Osteocyte (in vitro differentiated cells): ENCODE results near the gene C6orf89. TPM values are rescaled to one million over a fixed set of nuclear protein-coding genes. Genes with fewer than 3 reads are reported as not detected.
A peak's percentile ranks its signal among the peaks of the same experiment; 100 is the strongest.

ENCODE experiments used
- DNase-seq: peaks from one replicate; pipeline ENCODE4 v3.0.0; 2021; ENCODE audit warnings: mixed read lengths; ENCODE audit not compliant: unreplicated experiment; ENCODE audit errors: extremely low spot score
- H3K27ac Mint-ChIP-seq: one replicate; pipeline ENCODE4 v1.8.0; 2021; ENCODE audit warnings: mild to moderate bottlenecking, mixed read lengths; ENCODE audit not compliant: unreplicated experiment
- H3K27me3 Mint-ChIP-seq: one replicate; pipeline ENCODE4 v1.8.0; 2021; ENCODE audit warnings: mixed read lengths; ENCODE audit not compliant: unreplicated experiment
- H3K36me3 Mint-ChIP-seq: one replicate; pipeline ENCODE4 v1.8.0; 2021; ENCODE audit warnings: mixed read lengths; ENCODE audit not compliant: unreplicated experiment
- H3K4me1 Mint-ChIP-seq: one replicate; pipeline ENCODE4 v1.8.0; 2021; ENCODE audit warnings: mixed read lengths; ENCODE audit not compliant: unreplicated experiment
- H3K4me3 Mint-ChIP-seq: one replicate; pipeline ENCODE4 v1.8.0; 2021; ENCODE audit warnings: mild to moderate bottlenecking, moderate library complexity, mixed read lengths; ENCODE audit not compliant: unreplicated experiment
- H3K9me3 Mint-ChIP-seq: one replicate; pipeline ENCODE4 v1.8.0; 2021; ENCODE audit warnings: mixed read lengths; ENCODE audit not compliant: unreplicated experiment
- total RNA-seq: library from RNA; stranded (reverse); gene quantifications from 2 replicates; pipeline ENCODE4 v1.2.1, GENCODE V29; 2021
- TF ChIP-seq, protein P1 (sequence below): fragments of 200-600 bp; sonication (generic); IDR thresholded peaks from 2 replicates; pipeline ENCODE4 v1.5.0; 2021; ENCODE audit warnings: antibody characterized with exemption, mild to moderate bottlenecking, moderate library complexity

Gene C6orf89
- total RNA-seq, 1 donor from 2014 or later = 71.2 TPM

DNA sequence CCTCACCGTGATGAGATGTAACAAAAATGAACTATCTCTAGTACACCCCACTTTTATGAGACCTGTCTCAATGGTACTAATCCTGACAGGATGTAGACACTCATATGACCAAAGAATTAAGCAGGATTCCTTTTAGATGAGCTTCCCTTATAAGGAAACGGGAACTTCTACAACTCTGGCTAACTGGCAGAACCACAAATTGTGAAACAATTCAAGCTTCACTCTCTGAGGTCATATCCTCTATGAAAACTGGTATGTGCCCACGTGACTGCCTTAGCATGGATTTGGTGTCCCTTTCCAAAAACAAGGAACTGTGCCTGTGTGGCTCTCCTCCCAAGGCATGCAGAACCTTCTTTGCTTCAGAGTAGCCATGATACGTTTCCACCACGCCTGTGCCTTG, 32.4 kb upstream of the C6orf89 start:
- Mint-ChIP-seq H3K27me3 (no peaks in the 10 kb centered on the region), H3K4me1 (peaks cover 22% of the 10 kb centered on the region), H3K27ac (peak overlapping the region; percentile 12), H3K9me3 (peaks cover 4% of the 10 kb centered on the region), H3K36me3 (peaks cover 14% of the 10 kb centered on the region), H3K4me3 (no peak overlapping the region)
- DNase-seq = no peak
- TF ChIP-seq, protein P1, sequence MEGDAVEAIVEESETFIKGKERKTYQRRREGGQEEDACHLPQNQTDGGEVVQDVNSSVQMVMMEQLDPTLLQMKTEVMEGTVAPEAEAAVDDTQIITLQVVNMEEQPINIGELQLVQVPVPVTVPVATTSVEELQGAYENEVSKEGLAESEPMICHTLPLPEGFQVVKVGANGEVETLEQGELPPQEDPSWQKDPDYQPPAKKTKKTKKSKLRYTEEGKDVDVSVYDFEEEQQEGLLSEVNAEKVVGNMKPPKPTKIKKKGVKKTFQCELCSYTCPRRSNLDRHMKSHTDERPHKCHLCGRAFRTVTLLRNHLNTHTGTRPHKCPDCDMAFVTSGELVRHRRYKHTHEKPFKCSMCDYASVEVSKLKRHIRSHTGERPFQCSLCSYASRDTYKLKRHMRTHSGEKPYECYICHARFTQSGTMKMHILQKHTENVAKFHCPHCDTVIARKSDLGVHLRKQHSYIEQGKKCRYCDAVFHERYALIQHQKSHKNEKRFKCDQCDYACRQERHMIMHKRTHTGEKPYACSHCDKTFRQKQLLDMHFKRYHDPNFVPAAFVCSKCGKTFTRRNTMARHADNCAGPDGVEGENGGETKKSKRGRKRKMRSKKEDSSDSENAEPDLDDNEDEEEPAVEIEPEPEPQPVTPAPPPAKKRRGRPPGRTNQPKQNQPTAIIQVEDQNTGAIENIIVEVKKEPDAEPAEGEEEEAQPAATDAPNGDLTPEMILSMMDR = no peak

DNA sequence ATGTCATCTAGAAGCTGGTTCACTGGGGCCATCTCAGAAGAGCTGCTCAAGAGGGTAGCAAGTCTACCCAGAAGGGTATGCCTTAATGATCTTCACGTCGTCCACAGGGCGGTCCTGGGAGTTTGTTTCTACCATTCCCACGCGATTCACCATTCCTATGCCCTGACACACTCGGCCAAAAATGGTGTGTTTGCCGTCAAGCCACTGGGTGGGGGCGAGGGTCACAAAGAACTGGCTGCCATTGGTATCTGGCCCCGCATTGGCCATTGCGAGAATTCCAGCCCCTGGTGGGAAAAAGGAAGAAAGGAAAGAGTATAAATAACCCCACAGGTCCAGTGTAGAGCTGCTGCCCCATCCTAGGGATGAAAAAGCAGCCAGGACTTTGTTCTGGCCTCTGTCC, 30.0 kb upstream of the C6orf89 start:
- Mint-ChIP-seq H3K36me3 (peaks cover 13% of the 10 kb centered on the region), H3K27ac (no peak overlapping the region), H3K4me3 (no peak overlapping the region), H3K27me3 (no peaks in the 10 kb centered on the region), H3K9me3 (peaks cover 4% of the 10 kb centered on the region), H3K4me1 (peaks cover 14% of the 10 kb centered on the region)
- TF ChIP-seq, protein P1 = no peak
- no peak for DNase-seq

GRCh38 chr6:36856277-36856676, 29.5 kb upstream of the C6orf89 start:
- Mint-ChIP-seq H3K27ac (no peak overlapping the region), H3K4me1 (peaks cover 14% of the 10 kb centered on the region), H3K27me3 (no peaks in the 10 kb centered on the region), H3K4me3 (no peak overlapping the region), H3K36me3 (peaks cover 10% of the 10 kb centered on the region), H3K9me3 (no peaks in the 10 kb centered on the region)
- DNase-seq = no peak
- TF ChIP-seq, protein P1 = no peak

- H3K4me1 Mint-ChIP-seq = peaks cover 14% of the 10 kb centered on the region
- H3K27ac Mint-ChIP-seq = no peak overlapping the region
- DNase-seq = no peak
- H3K4me3 Mint-ChIP-seq = no peak overlapping the region
- peaks cover 10% of the 10 kb centered on the region for H3K36me3 Mint-ChIP-seq
- H3K27me3 Mint-ChIP-seq = no peaks in the 10 kb centered on the region
- H3K9me3 Mint-ChIP-seq = no peaks in the 10 kb centered on the region
- TF ChIP-seq, protein P1 = no peak
Measured at GRCh38 chr6:36857325-36857724, 28.4 kb upstream of the C6orf89 start.

- Mint-ChIP-seq H3K36me3 (peaks cover 15% of the 10 kb centered on the region), H3K27me3 (no peaks in the 10 kb centered on the region), H3K9me3 (no peaks in the 10 kb centered on the region), H3K4me3 (no peak overlapping the region), H3K27ac (no peak overlapping the region), H3K4me1 (peaks cover 7% of the 10 kb centered on the region)
- no peak for DNase-seq
- TF ChIP-seq, protein P1 = no peak
Measured at GRCh38 chr6:36858407-36858981, 27.3 kb upstream of the C6orf89 start.
